Heart left ventricle (tissue), 16 donors: ENCODE measurements around the gene DAD1. TPM values are rescaled to one million over a fixed set of nuclear protein-coding genes. Genes with fewer than 3 reads are reported as not detected.

Experiments
- ATAC-seq, 4 donors: fragments of 200-7000 bp; cut with Tn5 transposase; one replicate each; pipeline ENCODE4 v1.9.1; 2020 to 2022; ENCODE audit warnings: moderate library complexity in 4 of 4, mild to moderate bottlenecking in 3 of 4, moderate number of reproducible peaks in 1 of 4
- DNase-seq, 5 donors: peaks; one replicate each; pipeline ENCODE4 v3.0.0-alpha.2; 2020
- H3K27ac ChIP-seq, 12 donors: fragments of 200-600 bp; sonication (generic) in 4 of 12; one replicate each; pipeline versions ENCODE4 v1.5.0 to v1.8.0; 2016 to 2022; ENCODE audit warnings: mild to moderate bottlenecking in 2 of 12
- H3K27me3 ChIP-seq, 9 donors: fragments of 200-600 bp; sonication (generic) in 2 of 9; one replicate each; pipeline versions ENCODE4 v1.5.1 to v1.8.0; 2016 to 2022; ENCODE audit warnings: mild to moderate bottlenecking in 3 of 9
- H3K36me3 ChIP-seq, 9 donors: fragments of 200-600 bp; sonication (generic) in 2 of 9; one replicate each; pipeline versions ENCODE4 v1.5.0 to v1.8.0; 2018 to 2022; ENCODE audit warnings: mild to moderate bottlenecking in 2 of 9
- H3K4me1 ChIP-seq, 12 donors: fragments of 200-600 bp; sonication (generic) in 4 of 12; one replicate each; pipeline versions ENCODE4 v1.5.0 to v1.8.0; 2016 to 2022; ENCODE audit warnings: mild to moderate bottlenecking in 3 of 12
- H3K4me3 ChIP-seq, 12 donors: fragments of 200-600 bp; sonication (generic) in 4 of 12; one replicate each; pipeline versions ENCODE4 v1.5.0 to v1.8.0; 2017 to 2022; ENCODE audit warnings: mild to moderate bottlenecking in 9 of 12, moderate library complexity in 4 of 12
- H3K9me3 ChIP-seq, 12 donors: fragments of 200-600 bp; sonication (generic) in 4 of 12; one replicate each; pipeline versions ENCODE4 v1.5.0 to v1.8.0; 2016 to 2022; ENCODE audit warnings: mild to moderate bottlenecking in 1 of 12
- CTCF ChIP-seq, 12 donors: fragments of 200-600 bp; sonication (generic) in 4 of 12; IDR thresholded peaks; one replicate each; pipeline versions ENCODE4 v1.5.0 to v1.8.0; 2018 to 2022; ENCODE audit warnings: antibody characterized with exemption in 12 of 12, mild to moderate bottlenecking in 5 of 12
- POLR2A ChIP-seq, 2 donors: fragments of 450-650 bp; IDR thresholded peaks; one replicate each; pipeline ENCODE4 v1.6.1; 2017; ENCODE audit warnings: antibody characterized with exemption in 2 of 2, mild to moderate bottlenecking in 2 of 2, moderate library complexity in 2 of 2
- WGBS, 4 donors: extraction: QIAGEN DNeasy Blood & Tissue Kit in 2 of 4; methylation state at CpG; one replicate each; pipeline versions ENCODE4 v1.1.5 to v1.1.7; 2013 to 2018; 5-methylcytosine and 5-hydroxymethylcytosine counted together
- intact Hi-C, 10 donors: fragments of 100-400 bp; cut with DNase I; formaldehyde crosslinking; loops; one replicate each; pipeline versions ENCODE4 v1.11.1 to v1.14.2; 2022
- polyA plus RNA-seq, 2 donors: library from polyadenylated mRNA; stranded (reverse); fragments of 200-250 nt; gene quantifications; one replicate each; pipeline ENCODE4 v1.2.3, GENCODE V29; 2013
- total RNA-seq, 9 donors: library from RNA; depleted of rRNA in 2 of 9; stranded (reverse); fragments of >200 nt in 2 of 9; fragmentation: NEBNext Ultra II Directional in 3 of 9; extraction: Animal tissue kit (Norgen Biotek cat#: 25700) in 3 of 9; gene quantifications; one replicate each; pipeline versions ENCODE4 v1.1.0 to v1.2.4, GENCODE V29; 2016 to 2023
- donor health status: ischemic (EF 13 %, LVEDD 7.1; RV severe dilation, severe dysfunction).
- donor health status: healthy with polysubstance abuse.
- donor health status: DM: no; HTN: yes; CAD: no.
- donor health status: DM: no; HTN: no; CAD: no.
- donor health status: ischemic (EF 25% LVEDD 6.9; RV normal size, moderate dysfunction).
- donor health status: ischemic (EF 25% LVEDD 5.7; RV mildly dilated, moderate dysfunction).
- donor health status: healthy.
- donor health status: DM: yes; HTN: yes; CAD: no.
- donor health status: ischemic (EF 35%, LVEDD 5.7; RV mildly dilated, moderate dysfunction).
- donor health status: nonischemic (EF 11% LVEDD 7.7; RV severe dilation, severe dysfunction).
- donor health status: DM: yes; HTN: yes; CAD: no.
- donor health status: PGD.
- donor health status: ischemic (EF 29% LVEDD 5.4; RV normal size, mild dysfunction).
- donor health status: nonischemic (EF 23%, LVEDD 6.1; RV moderate dilation, normal function).

DAD1 gene
- total and polyA plus RNA-seq, 11 donors, result 108 to 402 (median 147) TPM

GRCh38 chr14:22606380-22606779, 17.4 kb upstream of the DAD1 start:
- Histone ChIP-seq H3K9me3 (no peaks in the 10 kb centered on the region), H3K36me3 (peaks cover 4 to 100% (median 100%) of the 10 kb centered on the region in 9 donors), H3K4me1 (no peaks in the 10 kb centered on the region), H3K27me3 (no peaks in the 10 kb centered on the region), H3K27ac (no peak overlapping the region), H3K4me3 (no peak overlapping the region)
- TF ChIP-seq POLR2A (IDR thresholded peaks at IDR 0.05), result no peak
- TF ChIP-seq CTCF (IDR thresholded peaks at IDR 0.05), result no peak
- 83 to 95% (median 87%) methylated on average over 6 of the region's 6 CpGs for WGBS, 4 donors
- DNase-seq (no peak), ATAC-seq (no peak)
- intact Hi-C loops, result no loop called here

DNA sequence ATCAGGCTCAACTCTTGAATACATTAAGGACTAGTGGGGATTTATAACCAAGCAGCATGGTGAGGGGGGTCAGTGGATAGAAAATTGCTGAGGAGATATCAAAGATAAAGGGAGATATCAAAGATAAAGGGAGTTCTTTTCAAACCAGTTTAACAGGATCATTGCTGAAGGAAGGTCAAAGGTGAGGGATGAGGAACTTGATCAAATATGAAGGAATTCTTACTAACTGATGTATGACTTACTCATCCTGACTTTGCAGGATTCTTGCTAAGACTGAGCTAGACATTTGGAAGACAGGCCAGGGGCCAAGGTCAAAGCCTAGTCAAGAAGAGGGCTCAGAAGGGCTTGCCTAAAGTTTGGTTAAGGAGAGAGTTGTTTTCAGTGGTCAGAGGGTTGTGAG, 13.8 kb upstream of the DAD1 start:
- H3K9me3 ChIP-seq, result no peaks in the 10 kb centered on the region
- ATAC-seq (no peak), DNase-seq (no peak)
- no peaks in the 10 kb centered on the region for H3K27me3 ChIP-seq
- intact Hi-C loops, result no loop called here
- H3K27ac ChIP-seq, result no peak overlapping the region
- peaks cover 3 to 21% (median 16%) of the 10 kb centered on the region in 12 donors for H3K4me1 ChIP-seq
- no peak overlapping the region for H3K4me3 ChIP-seq
- peaks cover 4 to 67% (median 65%) of the 10 kb centered on the region in 9 donors for H3K36me3 ChIP-seq
- TF ChIP-seq CTCF (IDR thresholded peaks at IDR 0.05) (no peak), POLR2A (IDR thresholded peaks at IDR 0.05) (no peak)

- 89 to 93% (median 91%) methylated on average over 5 of the region's 5 CpGs for WGBS, 4 donors
- ATAC-seq, result no peak
- DNase-seq, result no peak
- Histone ChIP-seq H3K4me3 (no peak overlapping the region), H3K27ac (no peak overlapping the region), H3K9me3 (no peaks in the 10 kb centered on the region), H3K27me3 (no peaks in the 10 kb centered on the region), H3K4me1 (peaks cover 3 to 27% (median 17%) of the 10 kb centered on the region in 12 donors), H3K36me3 (peaks cover 4 to 58% (median 56%) of the 10 kb centered on the region in 9 donors)
- intact Hi-C loops, result no loop called here
- TF ChIP-seq CTCF (IDR thresholded peaks at IDR 0.05) (no peak), POLR2A (IDR thresholded peaks at IDR 0.05) (no peak)
Observed at GRCh38 chr14:22601996-22602395, 13.0 kb upstream of the DAD1 start.

DNA sequence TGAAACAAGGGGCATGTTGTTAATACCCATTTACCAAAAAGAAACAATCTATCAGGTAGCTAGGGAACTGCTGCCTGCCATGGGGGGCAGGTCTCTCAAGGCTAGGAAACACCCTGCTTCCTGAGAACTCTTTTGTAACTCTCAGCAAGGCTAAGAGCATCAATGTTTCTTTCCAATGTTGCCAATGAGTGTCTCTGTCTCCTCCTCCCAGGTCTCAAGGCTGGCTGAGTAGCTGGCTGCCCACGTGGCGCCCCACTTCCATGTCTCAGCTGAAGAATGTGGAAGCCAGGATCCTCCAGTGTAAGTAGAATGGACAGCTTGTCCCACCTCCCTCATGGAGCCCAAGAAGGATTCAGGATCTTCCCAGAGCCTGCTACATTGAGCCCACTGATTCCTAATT, 12.4 kb upstream of the DAD1 start:
- Histone ChIP-seq H3K36me3 (peaks cover 4 to 53% (median 51%) of the 10 kb centered on the region in 9 donors), H3K4me3 (no peak overlapping the region), H3K27me3 (no peaks in the 10 kb centered on the region), H3K9me3 (no peaks in the 10 kb centered on the region), H3K4me1 (peaks cover 3 to 27% (median 17%) of the 10 kb centered on the region in 12 donors), H3K27ac (no peak overlapping the region)
- ATAC-seq, result no peak
- 88 to 95% (median 95%) methylated on average over 2 of the region's 2 CpGs for WGBS, 4 donors
- no peak for TF ChIP-seq CTCF (IDR thresholded peaks at IDR 0.05)
- TF ChIP-seq POLR2A (IDR thresholded peaks at IDR 0.05), result no peak
- intact Hi-C loops, result no loop called here
- no peak for DNase-seq
